Lower leg skin (tissue), 3 donors: ENCODE measurements around the gene GJC3.

Experiments used
- POLR2A ChIP-seq, 2 donors: fragments of 450-650 bp; IDR thresholded peaks; one replicate each; pipeline ENCODE4 v1.6.1; 2016 to 2017; ENCODE audit warnings: antibody characterized with exemption in 2 of 2, mild to moderate bottlenecking in 1 of 2, moderate library complexity in 1 of 2
- TF ChIP-seq, protein P1 (sequence below), 3 donors: fragments of 450-650 bp; IDR thresholded peaks; one replicate each; pipeline ENCODE4 v1.5.1; 2016; ENCODE audit warnings: antibody characterized with exemption in 3 of 3, mild to moderate bottlenecking in 3 of 3, moderate library complexity in 2 of 3

DNA sequence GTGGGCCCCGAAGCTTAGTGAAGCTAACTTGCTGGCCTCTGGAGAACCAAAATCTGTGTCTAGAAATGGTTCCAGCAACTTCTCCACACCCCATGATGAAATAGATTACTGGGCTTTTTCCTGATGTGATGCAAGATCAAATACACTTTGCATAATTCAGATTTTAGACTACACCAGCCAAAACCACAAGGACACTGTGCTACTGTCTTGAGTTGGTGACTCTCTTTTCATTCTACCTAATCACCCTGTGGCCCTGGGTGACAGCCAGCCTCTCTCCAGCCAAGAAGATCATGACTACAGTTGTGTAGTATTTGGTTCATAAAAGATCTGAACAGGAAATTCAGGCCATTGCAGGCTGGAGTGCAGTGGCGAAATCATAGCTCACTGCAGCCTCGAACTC is 24.2 kb upstream of the GJC3 start:
- no peak for TF ChIP-seq POLR2A (IDR thresholded peaks at IDR 0.05)
- TF ChIP-seq, protein P1, sequence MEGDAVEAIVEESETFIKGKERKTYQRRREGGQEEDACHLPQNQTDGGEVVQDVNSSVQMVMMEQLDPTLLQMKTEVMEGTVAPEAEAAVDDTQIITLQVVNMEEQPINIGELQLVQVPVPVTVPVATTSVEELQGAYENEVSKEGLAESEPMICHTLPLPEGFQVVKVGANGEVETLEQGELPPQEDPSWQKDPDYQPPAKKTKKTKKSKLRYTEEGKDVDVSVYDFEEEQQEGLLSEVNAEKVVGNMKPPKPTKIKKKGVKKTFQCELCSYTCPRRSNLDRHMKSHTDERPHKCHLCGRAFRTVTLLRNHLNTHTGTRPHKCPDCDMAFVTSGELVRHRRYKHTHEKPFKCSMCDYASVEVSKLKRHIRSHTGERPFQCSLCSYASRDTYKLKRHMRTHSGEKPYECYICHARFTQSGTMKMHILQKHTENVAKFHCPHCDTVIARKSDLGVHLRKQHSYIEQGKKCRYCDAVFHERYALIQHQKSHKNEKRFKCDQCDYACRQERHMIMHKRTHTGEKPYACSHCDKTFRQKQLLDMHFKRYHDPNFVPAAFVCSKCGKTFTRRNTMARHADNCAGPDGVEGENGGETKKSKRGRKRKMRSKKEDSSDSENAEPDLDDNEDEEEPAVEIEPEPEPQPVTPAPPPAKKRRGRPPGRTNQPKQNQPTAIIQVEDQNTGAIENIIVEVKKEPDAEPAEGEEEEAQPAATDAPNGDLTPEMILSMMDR (IDR thresholded peaks at IDR 0.05): no peak
